Activated effector memory CD4-positive, alpha-beta T cell treated with anti-CD3 and anti-CD28 coated beads, Interleukin-2, amount 50 U/mL, for 16 hours (primary cell): Measurements from ENCODE around the gene CLEC2L.
"Not testable (repeated sequence)": the region's sequence is repeated elsewhere in the genome, so short reads cannot be mapped to it uniquely, and the experiment has no call there.

Experiments used
- DNase-seq: peaks from one replicate; pipeline ENCODE4 v3.0.0-alpha.2; 2020

Gene CLEC2L

DNA sequence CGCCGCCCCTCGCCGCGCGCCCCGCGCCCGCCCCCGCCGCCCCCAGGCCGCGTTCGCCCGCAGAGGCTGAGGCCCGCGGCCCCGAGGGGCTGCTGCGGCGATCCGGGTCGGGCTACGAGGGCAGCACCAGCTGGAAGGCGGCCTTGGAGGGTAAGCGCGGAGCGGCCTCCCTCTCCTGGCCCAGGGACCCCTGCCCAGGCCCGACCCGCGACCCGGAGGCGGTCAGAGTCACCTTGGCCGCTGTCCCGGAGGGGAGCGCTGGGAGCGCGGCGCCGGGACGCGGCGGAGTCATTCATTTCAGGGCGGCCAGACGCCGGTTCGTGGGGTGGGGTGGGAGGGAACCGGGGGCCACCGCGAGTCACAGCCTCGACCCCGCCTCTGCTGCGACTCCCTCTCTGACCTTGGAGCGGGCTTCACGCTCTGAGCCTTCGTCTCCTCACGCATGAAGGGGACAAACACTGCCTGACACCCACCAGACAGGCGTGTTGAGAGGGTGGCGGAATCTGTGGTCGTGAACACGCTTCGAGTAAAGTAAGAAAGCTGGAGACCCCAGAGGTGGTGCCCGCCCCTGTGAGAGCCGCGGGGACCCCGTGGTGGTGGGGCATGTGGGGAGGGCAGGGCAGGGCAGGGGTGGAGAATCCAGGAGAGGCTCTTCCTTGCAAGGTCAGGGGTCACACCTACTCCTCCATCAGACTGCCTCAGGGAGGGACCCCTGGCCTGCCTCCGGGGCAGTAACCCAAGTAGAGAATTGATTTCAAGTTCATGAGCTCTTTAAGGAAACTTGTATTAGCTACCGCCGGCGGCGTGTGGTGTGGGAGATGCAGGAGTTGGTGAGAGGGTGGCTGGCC lies 707 bp downstream of the CLEC2L start:
- no peak for DNase-seq

- DNase-seq: no peak
Measured at GRCh38 chr7:139525239-139525638, 1.8 kb downstream of the CLEC2L start.

- DNase-seq: no peak
Measured at GRCh38 chr7:139525750-139526149, 2.3 kb downstream of the CLEC2L start.

DNA sequence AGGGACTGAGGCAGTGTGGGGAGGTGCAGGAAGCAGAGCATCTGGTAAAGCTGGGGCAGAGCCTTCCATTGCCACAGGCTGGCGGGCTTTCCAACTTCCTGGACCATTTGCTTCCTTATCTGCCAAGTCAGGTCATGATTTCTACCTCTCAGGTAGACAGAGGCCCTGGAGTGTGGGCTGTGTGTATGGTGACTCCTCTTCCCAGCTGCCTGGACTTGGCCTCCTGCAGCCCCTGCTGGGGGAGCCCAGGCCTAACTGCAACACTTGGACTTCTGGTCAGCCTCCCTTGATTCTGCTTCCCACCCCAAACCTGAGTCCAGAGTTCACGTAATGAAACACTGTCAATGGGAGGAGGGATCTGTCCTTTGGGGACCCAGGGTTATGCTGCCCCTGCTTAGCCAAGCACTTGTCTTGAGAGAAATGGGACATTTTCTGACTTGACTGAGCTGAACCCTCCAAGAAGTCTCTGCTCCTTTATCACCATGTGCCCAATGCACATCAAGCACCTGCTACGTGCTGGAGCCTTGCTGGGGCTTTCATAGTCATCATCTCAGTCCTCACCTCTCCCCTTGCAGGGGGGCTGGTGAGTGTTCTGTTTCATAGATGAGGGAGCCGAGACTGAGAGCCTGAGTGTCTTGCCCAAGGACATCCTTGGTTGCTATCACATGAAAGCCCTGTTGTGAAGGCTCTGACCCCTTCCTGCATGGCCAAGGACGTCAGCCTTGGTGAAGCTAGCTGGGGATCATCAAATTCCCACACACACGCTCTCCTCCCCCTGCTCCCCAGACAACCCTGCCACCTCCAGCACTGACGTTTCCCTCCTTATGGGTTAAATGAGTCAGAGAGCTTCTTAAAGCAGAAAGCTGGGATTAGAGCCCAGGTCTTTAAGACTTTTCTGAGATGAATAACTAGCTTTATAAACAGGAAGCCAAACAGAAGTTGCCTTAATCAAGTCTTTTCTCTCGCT lies 3.4 kb downstream of the CLEC2L start:
- DNase-seq: no peak

- DNase-seq: no peak
Measured at GRCh38 chr7:139531094-139531493, 7.6 kb downstream of the CLEC2L start.

GRCh38 chr7:139532636-139533155 lies 9.2 kb downstream of the CLEC2L start:
- DNase-seq: no peak

- DNase-seq: no peak
Measured at GRCh38 chr7:139534096-139534495, 10.6 kb downstream of the CLEC2L start.

DNA sequence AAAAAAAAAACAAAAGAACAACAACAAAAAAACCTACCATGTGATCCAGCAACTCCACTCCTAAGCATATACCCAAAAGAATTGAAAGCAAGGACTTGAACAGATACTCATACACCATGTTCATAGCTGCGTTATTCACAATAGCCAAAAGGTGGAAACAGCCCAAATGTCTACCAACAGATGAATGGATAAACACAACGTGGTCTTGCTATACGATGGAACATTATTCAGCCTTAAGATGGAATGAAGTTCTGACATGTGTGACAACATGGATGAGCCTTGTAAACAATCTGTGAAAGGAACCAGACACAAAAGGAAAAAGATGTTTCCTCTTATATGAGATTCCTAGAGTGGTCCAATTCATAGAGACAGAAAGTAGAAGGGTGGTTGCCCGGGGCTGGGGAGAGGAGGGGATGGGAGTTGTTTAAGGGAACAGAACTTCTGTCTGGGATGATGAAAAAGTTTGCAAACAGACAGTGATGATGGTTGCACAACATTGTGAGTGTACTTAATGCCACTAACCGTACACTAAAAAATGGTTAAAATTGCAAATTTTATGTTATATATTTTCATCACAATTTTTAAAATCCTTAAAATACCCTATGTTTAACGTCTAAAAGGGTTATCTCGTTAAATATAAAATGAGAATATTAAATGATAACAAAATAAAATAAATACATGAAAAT lies 11.6 kb downstream of the CLEC2L start:
- no peak for DNase-seq

DNA sequence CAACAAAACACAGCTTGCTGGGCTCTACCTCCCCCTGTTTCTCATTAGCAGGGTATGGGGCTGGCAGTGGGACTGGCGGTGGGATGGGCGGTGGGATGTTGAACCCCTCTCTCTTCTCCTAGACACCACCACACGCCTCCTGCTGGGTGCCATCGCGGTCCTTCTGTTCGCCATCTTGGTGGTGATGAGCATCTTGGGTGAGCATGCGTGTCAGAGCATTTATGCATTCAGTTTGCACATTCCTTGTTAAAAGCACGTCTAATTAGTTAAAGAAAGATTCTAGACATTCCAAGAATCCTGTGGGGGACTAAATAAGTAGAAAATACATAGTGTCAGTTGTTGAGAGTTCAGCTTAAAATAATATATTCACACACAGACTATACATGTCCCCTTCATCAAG lies 12.7 kb downstream of the CLEC2L start:
- no peak for DNase-seq

- no peak for DNase-seq
Measured at GRCh38 chr7:139538881-139539635, 15.6 kb downstream of the CLEC2L start.

GRCh38 chr7:139540203-139540602 lies 16.7 kb downstream of the CLEC2L start:
- DNase-seq: no peak

DNA sequence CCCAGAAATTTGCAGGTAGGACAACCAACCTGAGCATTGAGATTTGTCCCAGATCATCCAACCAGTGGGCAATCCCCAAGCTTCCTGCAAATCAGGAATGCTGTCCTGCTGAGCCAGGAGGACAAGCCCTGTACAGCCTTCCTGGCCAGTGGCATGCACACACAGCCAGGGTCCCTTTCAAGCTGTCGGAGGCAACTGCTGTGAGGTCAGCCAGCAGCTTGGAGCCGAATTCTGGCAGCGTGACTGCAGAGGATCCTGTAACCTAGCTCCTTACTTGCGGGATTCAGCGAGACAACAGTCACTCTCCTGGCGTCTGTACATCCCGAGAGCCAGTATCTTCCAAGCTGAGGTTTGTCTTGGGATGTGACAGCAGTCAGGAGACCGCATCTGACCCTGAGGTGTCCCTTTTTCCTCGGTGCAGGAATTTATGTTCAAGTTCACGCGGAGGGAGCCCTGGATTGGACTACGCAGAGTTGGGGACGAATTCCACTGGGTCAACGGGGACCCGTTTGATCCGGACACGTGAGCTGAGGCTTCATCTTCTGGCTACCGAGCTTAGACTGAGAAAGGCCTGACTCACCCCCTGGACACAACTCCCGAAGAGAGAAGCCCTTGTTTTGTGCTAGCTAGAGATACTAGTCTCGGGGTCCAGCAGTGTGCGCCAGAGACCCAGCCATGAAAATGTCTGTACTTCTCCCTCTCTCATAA lies 18.3 kb downstream of the CLEC2L start:
- no peak for DNase-seq

DNA sequence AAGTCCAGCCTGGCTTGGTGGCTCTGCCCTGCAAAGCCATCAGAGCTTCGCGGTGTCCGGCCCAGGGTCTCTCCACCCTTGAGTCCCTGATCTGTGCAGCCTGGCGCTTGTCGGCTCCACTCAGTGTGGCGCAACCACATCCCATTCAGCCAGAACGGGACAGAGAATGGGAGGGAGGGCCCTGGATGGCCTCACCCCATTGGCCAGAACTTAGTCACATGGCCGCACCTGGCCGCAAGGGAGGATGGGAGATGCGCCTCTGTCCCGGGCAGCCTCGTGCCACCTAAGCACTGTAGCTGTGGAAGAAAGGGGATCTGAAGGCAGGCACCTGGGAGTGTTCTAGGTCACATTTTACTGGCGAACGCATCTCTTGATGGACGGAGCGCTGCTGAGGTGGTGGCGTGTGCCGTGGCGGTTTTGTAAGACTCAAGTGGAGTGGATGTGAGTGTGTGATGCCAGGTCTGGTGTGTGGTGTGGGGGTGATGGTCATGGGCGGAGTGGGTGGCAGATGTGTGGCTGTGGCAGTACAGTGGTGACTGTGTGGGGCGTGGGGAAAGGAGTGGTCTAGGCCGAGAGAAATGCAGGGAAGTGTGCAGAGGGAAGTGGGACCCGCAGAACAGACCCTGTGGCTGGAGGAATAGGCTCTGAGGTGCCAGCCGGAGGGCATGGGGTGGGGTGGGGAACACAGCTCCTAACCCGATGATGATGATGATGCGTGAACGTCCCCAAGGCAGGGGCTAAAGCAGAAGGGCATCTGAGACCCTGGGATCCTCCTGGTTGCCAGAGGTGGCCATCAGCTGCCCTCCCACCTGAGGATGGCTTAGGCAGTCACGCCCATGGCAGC lies 19.0 kb downstream of the CLEC2L start:
- no peak for DNase-seq

DNA sequence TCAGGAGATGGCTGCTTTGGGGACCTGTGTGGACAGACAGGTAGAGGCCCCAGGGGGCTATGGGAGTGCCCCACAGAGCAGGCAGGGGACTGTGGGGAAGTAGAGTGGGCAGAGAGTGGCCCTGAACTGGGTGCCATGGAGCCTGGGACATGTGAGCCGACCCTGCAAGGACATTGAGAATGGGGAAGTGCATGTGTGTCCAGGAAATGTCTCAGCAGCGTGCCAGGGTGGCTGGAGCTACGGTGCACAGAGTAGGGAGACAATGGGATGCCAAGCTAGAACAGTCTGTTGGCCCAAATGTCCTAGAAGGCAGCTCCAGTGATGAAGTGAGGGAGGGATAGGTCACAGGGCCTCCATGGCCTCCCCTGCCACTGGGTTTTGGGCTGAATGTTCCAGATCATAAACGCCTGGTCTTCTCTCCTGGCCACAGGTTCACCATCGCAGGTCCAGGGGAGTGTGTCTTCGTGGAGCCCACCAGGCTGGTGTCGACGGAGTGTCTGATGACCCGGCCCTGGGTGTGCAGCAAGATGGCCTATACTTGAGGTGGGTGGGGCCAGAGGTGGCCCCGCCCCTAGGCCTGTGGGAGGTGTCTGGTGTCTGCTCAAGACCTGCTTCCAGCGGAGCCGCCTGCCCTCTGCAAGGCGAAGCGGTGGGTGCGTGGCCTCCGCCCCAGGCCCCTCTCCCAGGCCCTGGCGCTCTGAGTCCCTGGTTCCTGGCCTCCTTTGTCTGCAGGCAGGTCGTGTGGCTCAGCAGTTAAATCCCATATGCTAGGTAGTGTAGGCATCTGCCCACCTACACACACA lies 20.5 kb downstream of the CLEC2L start:
- DNase-seq: no peak

DNA sequence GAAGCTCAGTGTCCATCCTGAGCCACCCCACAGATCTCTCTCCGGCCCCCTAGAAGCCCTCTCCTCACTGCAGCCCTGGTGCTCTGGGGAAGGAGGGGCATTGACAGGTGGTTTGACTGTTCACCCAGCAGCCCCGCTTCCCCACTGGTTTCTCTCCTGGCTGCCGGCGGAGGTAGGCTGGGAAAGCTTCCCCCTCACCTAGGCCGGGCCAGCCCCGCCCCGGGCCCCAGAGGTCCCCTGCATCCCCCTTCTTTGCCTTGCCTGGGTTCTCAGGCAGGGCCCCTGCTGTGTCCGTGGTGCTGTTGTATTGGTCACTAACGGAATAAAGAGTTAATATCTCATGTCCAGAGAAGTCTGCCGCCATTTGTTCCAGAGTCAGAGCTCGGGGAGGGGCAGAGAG lies 21.2 kb downstream of the CLEC2L start:
- DNase-seq: no peak

GRCh38 chr7:139548302-139549028 lies 25.0 kb downstream of the CLEC2L start:
- DNase-seq: no peak

DNA sequence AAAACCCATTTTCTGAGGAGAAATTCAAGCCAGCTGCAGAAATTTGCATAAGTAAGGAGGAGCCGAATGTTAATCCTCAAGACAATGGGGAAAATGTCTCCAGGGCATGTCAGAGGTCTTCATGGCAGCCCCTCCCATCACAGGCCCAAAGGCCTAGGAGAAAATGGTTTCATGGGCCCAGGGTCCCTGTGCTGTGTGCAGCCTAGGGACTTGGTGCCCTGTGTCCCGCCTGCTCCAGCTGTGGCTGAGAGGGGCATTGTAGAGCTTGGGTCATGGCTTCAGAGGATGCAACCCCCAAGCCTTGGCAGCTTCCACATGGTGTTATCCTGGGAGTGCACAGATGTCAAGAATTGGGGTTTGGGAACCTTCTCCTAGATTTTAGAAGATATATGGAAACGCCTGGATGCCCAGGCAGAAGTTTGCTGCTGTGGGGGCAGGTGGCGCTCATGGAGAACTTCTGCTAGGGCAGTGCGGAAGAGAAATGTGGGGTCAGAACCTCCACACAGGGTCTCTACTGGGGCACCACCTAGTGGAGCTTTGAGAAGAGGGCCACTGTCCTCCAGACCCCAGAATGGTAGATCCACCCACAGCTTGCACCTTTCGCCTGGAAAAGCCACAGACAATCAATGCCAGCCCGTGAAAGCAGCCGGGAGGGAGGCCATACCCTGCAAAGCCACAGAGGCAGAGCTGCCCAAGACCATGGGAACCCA lies 30.7 kb downstream of the CLEC2L start:
- not testable (repeated sequence) for DNase-seq

DNA sequence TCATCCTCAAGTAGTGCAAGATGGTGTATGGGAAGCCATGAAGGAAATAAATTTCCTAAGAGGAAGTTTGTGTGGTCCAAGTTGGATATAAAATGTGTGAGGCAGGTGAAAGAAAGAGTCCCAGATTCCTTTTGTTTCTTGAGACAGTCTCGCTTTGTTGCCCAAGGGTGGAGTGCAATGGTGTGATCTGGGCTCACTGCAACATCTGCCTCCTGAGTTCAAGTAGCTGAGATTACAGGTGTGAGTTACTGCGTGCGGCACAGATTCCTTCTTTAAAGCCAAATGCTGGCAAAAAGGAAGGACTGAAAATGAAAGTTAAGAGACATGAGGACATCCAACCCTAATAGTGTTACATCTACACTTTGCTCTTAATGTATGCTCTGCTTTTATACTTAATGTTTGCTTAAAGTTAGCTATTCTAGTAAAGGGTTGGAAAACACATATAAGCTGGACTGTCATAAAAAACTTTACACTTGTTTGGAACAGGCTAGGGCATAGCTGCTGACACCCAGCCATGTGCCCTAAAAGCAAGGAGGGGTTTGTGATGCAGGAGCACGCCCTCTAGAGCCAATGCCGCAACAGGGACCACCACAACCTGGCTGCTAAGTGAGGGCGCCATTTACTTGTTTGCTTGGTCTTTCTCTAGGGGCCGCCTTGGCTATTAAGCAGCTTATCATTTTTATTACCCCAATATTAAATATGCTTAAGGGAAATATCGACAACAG lies 34.5 kb downstream of the CLEC2L start:
- peak; percentile 17 for DNase-seq
